ACC112 (cell line): ENCODE measurements around the gene CFAP20DC.
"Not testable (repeated sequence)": the region's sequence is repeated elsewhere in the genome, so short reads cannot be mapped to it uniquely, and the experiment has no call there.

Experiments used
- H2AFZ ChIP-seq: fragments of 200-600 bp; sonication (generic); one replicate; pipeline ENCODE4 v1.6.0; 2017; ENCODE audit warnings: antibody characterized with exemption, low read length; ENCODE audit not compliant: unreplicated experiment
- H3K27ac ChIP-seq: fragments of 200-600 bp; sonication (generic); 2 replicates; pipeline ENCODE4 v1.5.1; 2014; ENCODE audit warnings: low read depth, mild to moderate bottlenecking, antibody characterized with exemption, low read length, moderate library complexity
- H3K27me3 ChIP-seq: fragments of 200-600 bp; sonication (generic); 2 replicates; pipeline ENCODE4 v1.6.1; 2014; ENCODE audit warnings: mild to moderate bottlenecking, antibody characterized with exemption, low read length, moderate library complexity, mixed read lengths; ENCODE audit not compliant: insufficient read depth
- H3K36me3 ChIP-seq: fragments of 200-600 bp; sonication (generic); 2 replicates; pipeline ENCODE4 v1.6.1; 2016; ENCODE audit warnings: mild to moderate bottlenecking, antibody characterized with exemption, low read length, moderate library complexity, mixed read lengths; ENCODE audit not compliant: insufficient read depth
- H3K4me1 ChIP-seq: fragments of 200-600 bp; sonication (generic); one replicate; pipeline ENCODE4 v1.6.1; 2016; ENCODE audit warnings: low read length, mixed read lengths; ENCODE audit not compliant: insufficient read depth, unreplicated experiment, control insufficient read depth
- H3K4me3 ChIP-seq: fragments of 200-600 bp; sonication (generic); 2 replicates; pipeline ENCODE4 v1.5.1; 2014; ENCODE audit warnings: mild to moderate bottlenecking, low read depth, low read length
- H3K79me2 ChIP-seq: fragments of 200-600 bp; sonication (generic); one replicate; pipeline ENCODE4 v1.6.0; 2016; ENCODE audit warnings: low read length; ENCODE audit not compliant: control insufficient read depth, unreplicated experiment, insufficient read depth

CFAP20DC gene

DNA sequence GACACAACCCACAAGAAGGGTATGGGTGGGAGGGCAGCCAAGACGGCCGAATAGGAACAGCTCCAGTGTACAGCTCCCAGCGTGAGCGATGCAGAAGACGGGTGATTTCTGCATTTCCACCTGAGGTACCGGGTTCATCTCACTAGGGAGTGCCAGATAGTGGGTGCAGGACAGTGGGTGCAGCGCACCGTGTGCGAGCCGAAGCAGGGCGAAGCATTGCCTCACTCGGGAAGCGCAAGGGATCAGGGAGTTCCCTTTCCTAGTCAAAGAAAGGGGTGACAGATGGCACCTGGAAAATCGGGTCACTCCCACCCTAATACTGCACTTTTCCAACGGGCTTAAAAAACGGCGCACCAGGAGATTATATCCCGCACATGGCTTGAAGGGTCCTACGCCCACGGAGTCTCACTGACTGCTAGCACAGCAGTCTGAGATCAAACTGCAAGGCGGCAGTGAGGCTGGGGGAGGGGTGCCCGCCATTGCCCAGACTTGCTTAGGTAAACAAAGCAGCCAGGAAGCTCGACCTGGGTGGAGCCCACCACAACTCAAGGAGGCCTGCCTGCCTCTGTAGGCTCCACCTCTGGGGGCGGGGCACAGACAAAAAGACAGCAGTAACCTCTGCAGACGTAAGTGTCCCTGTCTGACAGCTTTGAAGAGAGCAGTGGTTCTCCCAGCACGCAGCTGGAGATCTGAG, 243.1 kb downstream of the CFAP20DC start:
- H3K79me2 ChIP-seq, H3K36me3 ChIP-seq, H3K27ac ChIP-seq, H3K4me1 ChIP-seq, H2AFZ ChIP-seq, H3K27me3 ChIP-seq, H3K4me3 ChIP-seq: not testable (repeated sequence)

DNA sequence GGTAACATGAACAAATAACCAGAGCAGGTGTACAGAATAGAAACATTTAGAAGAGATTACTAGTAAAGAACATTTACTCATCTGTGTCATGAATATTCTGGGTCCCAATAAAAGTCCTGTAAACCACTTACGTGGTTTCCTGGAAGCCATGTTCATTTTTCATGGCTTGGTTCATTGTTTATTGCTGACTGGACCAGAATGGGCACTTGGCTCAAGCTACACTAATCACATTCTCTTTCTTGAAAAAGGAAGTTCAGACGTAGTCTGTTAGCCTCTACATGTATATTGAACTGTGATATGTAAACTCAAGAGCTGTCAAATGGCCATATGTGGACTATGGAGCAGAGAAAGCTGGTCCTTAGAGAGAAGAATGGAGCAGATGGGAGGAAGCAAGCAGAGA, 244.9 kb downstream of the CFAP20DC start:
- no peaks in the 10 kb centered on the region for H3K27me3 ChIP-seq
- no peaks in the 10 kb centered on the region for H3K4me1 ChIP-seq
- no peaks in the 10 kb centered on the region for H3K79me2 ChIP-seq
- no peak overlapping the region for H3K4me3 ChIP-seq
- no peak overlapping the region for H2AFZ ChIP-seq
- no peaks in the 10 kb centered on the region for H3K36me3 ChIP-seq
- no peak overlapping the region for H3K27ac ChIP-seq

DNA sequence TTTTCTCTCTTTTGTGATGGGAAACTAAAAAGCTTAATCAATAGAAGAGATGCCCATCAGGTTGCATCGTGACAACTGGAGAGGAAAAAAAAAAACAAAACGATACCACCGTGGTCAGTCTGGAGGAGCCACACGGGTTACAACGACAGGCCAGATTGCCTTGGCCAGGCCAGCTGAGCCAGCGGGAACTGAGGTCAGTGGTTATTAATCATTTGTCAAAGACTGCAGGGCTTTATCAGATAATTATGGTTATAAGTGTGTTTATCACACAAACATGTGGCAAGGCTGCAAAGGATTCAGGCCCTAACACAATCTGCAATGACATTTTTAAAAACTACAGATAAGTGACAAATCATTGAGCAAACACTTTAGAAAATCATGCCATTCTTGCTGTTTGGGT, 248.3 kb downstream of the CFAP20DC start:
- no peaks in the 10 kb centered on the region for H3K4me1 ChIP-seq
- H3K36me3 ChIP-seq, result no peaks in the 10 kb centered on the region
- no peak overlapping the region for H3K27ac ChIP-seq
- no peak overlapping the region for H3K4me3 ChIP-seq
- H3K27me3 ChIP-seq, result no peaks in the 10 kb centered on the region
- H3K79me2 ChIP-seq, result no peaks in the 10 kb centered on the region
- H2AFZ ChIP-seq, result no peak overlapping the region

DNA sequence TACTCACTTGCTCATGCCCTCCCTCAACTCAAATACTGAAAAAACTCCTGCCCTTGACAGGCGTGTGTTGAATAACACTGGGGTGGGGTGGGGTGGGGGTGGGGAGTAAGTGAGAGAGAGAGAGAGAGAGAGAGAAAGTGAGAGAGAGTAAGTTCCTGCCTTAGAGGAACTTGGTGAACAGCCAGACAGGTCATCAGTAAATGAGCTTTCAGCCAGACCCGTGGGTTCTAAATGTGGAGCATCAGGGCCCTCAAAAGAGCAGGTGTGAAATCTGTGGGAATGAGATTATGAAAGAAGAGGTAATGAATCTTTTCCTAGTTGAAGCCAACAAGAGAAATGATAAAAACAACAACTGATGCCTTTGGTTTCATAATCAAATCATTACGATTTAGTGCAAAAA, 248.9 kb downstream of the CFAP20DC start:
- Histone ChIP-seq H3K36me3 (no peaks in the 10 kb centered on the region), H3K27ac (no peak overlapping the region), H3K4me3 (no peak overlapping the region), H3K4me1 (no peaks in the 10 kb centered on the region), H2AFZ (no peak overlapping the region), H3K27me3 (no peaks in the 10 kb centered on the region), H3K79me2 (no peaks in the 10 kb centered on the region)

DNA sequence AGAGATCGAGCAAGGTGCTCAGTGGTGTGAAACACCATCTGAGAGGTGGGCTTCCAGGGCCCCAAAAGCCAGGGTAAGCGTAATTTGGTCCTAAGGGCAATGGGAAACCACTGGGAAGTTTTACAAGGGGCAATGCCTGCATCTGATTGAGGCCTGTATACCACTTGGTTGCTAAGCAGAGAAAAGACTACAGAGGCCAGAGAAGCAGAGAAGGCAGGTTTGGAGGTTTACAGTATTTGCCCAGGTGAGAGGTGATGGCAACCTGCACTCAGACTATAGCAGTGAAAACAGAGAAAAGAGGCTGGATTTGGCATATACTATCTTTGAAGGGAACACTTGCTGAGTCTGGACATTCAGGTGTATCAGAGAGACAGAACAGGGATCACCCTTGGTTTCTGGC, 249.8 kb downstream of the CFAP20DC start:
- H3K4me1 ChIP-seq, result no peaks in the 10 kb centered on the region
- no peaks in the 10 kb centered on the region for H3K36me3 ChIP-seq
- no peak overlapping the region for H3K4me3 ChIP-seq
- H3K27me3 ChIP-seq, result no peaks in the 10 kb centered on the region
- H3K27ac ChIP-seq, result no peak overlapping the region
- H2AFZ ChIP-seq, result no peak overlapping the region
- no peaks in the 10 kb centered on the region for H3K79me2 ChIP-seq

DNA sequence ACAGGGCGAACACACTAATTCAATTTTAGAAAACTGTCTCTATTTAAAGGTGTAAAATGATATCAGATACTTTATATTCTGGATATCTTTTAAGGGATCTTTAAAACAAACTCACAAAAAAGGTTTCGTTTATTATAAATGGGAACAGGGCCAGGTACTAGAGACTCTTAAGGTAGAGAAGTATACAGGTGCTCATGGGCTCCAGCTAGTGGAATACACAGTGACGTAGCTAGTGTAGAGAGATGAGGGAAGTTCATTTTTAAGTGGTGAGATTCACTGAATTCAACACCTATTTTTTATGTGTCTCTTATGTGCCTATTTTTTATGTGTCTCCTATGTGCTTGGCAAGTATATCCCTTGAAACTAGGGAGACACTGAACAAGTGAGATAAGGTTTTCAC, 250.6 kb downstream of the CFAP20DC start:
- no peaks in the 10 kb centered on the region for H3K36me3 ChIP-seq
- H3K27me3 ChIP-seq, result no peaks in the 10 kb centered on the region
- no peak overlapping the region for H2AFZ ChIP-seq
- no peaks in the 10 kb centered on the region for H3K79me2 ChIP-seq
- no peak overlapping the region for H3K27ac ChIP-seq
- no peak overlapping the region for H3K4me3 ChIP-seq
- no peaks in the 10 kb centered on the region for H3K4me1 ChIP-seq

DNA sequence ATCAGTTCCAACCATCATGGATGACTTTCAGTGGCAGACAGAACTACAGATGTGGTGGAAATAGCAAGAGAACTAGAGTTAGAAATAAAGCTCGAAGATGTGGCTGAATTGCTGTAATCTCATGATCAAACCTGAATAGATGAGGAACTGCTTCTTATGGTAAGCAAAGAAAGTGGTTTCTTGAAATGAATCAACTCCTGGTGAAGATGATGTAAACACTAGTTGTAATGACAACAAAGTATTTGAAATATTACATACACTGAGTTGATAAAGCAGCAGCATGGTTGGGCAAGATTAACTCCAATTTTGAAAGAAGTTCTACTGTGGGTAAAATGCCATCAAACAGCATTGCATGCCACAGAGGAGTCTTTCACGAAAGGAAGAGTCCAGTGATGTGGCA, 251.5 kb downstream of the CFAP20DC start:
- H2AFZ ChIP-seq, result no peak overlapping the region
- H3K4me3 ChIP-seq, result no peak overlapping the region
- H3K4me1 ChIP-seq, result no peaks in the 10 kb centered on the region
- no peaks in the 10 kb centered on the region for H3K27me3 ChIP-seq
- no peak overlapping the region for H3K27ac ChIP-seq
- H3K79me2 ChIP-seq, result no peaks in the 10 kb centered on the region
- no peaks in the 10 kb centered on the region for H3K36me3 ChIP-seq

DNA sequence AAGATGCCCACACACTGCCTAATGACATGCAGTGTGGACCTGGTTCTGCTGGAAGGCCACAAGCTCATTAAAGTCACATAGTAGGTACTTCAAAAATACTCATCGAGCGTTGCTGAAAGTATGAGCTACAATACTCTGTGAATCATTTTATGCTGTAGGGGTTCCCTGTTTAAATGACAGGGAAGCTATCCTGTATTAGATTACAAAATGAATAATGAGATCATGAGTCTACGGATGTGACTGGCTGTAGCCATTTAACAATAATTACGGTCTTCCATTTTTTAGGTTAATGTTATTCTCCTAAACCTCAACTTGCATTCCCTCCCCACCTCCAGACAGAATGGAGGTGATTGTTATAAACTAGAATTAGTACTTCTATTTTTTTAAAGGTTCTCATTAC, 255.1 kb downstream of the CFAP20DC start:
- no peak overlapping the region for H2AFZ ChIP-seq
- H3K4me1 ChIP-seq, result no peaks in the 10 kb centered on the region
- no peaks in the 10 kb centered on the region for H3K79me2 ChIP-seq
- H3K36me3 ChIP-seq, result no peaks in the 10 kb centered on the region
- H3K27me3 ChIP-seq, result no peaks in the 10 kb centered on the region
- no peak overlapping the region for H3K4me3 ChIP-seq
- no peak overlapping the region for H3K27ac ChIP-seq

DNA sequence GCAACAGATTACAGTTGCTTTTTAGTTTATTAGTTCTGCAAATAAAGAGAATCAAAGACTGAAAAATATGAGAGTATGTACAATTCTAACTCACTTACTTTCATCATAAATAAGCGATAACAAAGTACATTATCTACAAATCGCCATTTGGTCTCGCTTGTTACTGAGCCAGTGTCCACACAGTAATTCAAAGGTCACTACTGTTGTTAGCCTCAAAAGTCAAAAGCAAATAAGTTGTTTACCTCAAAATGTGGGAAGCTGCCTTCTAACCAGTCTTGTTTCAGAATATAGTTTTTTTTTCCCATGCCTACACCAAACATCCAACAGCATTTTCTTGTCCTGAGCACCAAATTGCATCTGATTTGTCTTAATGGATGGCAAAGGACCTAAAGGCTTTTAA, 255.9 kb downstream of the CFAP20DC start:
- Histone ChIP-seq H3K36me3 (no peaks in the 10 kb centered on the region), H3K79me2 (no peaks in the 10 kb centered on the region), H3K27me3 (no peaks in the 10 kb centered on the region), H3K4me1 (no peaks in the 10 kb centered on the region), H2AFZ (no peak overlapping the region), H3K27ac (no peak overlapping the region), H3K4me3 (no peak overlapping the region)

DNA sequence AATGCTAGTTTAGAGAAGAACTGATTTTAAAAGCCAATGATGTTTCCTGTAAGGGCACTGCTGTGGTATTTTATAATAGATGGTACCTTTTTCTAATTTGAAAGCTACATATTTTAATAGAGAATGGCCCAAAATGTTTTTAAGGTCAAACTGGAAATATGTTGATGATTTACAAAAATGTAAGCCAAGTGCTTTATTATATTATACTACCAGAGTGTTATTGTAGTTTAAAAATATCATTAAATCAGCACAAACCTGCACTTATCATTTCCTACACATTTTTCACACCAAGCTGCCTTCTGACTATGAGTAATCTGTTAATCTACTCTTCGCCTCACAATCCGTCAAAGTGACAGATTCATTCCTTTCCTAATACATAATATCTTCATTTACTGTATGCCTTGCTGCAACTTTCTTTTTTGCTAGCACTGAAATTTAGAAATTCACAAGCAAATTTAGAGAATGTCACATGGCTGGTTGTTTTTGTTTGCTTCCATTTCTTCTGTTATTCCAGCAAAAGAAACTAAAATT, 256.8 kb downstream of the CFAP20DC start:
- no peak overlapping the region for H3K27ac ChIP-seq
- H3K36me3 ChIP-seq, result no peaks in the 10 kb centered on the region
- H3K27me3 ChIP-seq, result no peaks in the 10 kb centered on the region
- no peak overlapping the region for H2AFZ ChIP-seq
- no peak overlapping the region for H3K4me3 ChIP-seq
- no peaks in the 10 kb centered on the region for H3K4me1 ChIP-seq
- no peaks in the 10 kb centered on the region for H3K79me2 ChIP-seq

DNA sequence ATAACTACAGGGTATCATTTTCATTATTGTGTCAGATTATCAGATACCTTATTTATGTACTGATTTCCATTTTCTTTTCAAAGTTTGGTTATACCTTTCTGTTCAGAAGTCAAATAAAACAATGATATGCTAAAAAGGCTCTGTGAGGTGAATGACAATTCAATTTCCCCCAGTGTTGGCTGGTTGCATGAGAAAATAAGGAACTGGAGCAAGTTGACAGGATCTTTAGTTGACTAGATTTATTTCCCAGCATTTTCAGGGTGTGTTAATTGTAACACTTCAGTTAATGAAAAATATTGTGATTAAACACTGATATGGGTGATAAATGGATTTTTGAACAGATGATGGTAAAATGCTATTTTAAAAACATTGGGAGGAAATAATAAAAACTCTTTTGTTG, 260.4 kb downstream of the CFAP20DC start:
- Histone ChIP-seq H3K27me3 (no peaks in the 10 kb centered on the region), H3K4me3 (no peak overlapping the region), H3K79me2 (no peaks in the 10 kb centered on the region), H3K27ac (no peak overlapping the region), H2AFZ (no peak overlapping the region), H3K36me3 (no peaks in the 10 kb centered on the region), H3K4me1 (no peaks in the 10 kb centered on the region)
